ENCODE measurements around the gene CSKMT. TPM values are rescaled to one million over a fixed set of nuclear protein-coding genes. Genes with fewer than 3 reads are reported as not detected.

The CSKMT gene
- total RNA-seq, 1 donor from 2014 or later = 28.7 TPM

DNA sequence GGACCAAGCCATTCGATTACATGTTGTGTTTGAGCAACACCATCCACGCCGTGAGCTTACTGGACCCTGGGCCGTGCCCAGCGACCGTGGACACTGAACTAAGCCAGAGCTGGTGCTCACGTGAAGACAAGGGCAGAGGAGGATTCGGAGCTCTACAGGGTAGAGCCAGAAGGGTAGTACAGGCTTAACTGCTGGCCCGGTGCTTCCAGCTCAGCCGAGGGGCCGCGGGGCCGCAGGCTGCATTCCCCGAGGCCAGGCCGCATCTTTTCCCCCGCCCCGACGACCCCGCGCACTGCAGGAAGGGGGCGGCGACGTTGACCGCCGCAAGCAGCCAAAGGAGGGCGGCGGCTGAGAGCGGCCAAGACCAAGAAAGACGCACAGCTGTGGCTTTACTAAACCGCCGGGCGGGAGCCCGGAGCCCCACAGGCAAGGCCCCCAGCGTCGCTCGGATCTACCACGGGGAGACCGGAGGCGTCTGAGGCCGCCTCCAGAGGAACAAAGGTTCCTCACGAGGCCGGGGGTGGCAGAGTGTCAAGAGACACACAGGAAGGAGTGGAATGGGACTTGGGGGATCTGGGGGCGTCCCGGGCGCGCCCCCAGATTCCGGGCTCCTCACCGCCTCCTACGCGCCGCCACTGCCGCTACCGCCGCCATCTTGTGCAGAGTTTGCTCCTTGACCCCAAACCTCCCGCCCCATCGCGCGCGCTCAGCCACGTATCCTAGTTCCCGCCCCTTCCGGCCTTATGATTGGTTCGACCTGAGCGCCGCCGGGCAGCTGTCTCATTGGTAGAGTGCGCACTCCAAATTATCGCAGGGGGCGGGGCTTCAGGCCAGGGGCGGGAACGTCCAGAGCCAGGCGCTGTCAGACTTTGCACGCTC, 18.9 kb upstream of the CSKMT start, which contains the start of gene GANAB:
GANAB (minus strand) TSS at position 668 of the 879 bp plus-strand sequence; CDS start at position 654, 14 bp downstream.
- peak in 1 of 2 donors; percentile 97 for DNase-seq (ENCODE audit: extremely low spot score in 2 of 2)
- Histone ChIP-seq H3K4me3 (peak within 1 kb of the TSS; percentile 64 to 100), H3K27me3 (no peaks in the 10 kb centered on the region), H3K4me1 (peaks cover 35% of the 10 kb centered on the region), H3K9me3 (no peaks in the 10 kb centered on the region), H3K36me3 (peaks cover 0 to 34% of the 10 kb centered on the region in 2 donors), H3K27ac (peak within 1 kb of the TSS; percentile 92)
- intact Hi-C loops (cut with DNase I) = no loop called here
- TF ChIP-seq CTCF (IDR thresholded peaks at IDR 0.05) (no peak), POLR2A (IDR thresholded peaks at IDR 0.05) (peak in 1 of 2 donors; percentile 77), POLR2AphosphoS5 (IDR thresholded peaks at IDR 0.05; ENCODE audit: insufficient read depth in 1 of 2, low read depth in 1 of 2) (peak; percentile 94)

GRCh38 chr11:62646825-62647608, 18.1 kb upstream of the CSKMT start:
- no peaks in the 10 kb centered on the region for H3K27me3 ChIP-seq
- peaks cover 35% of the 10 kb centered on the region for H3K4me1 ChIP-seq
- peak overlapping the region; percentile 92 for H3K27ac ChIP-seq
- intact Hi-C loops (cut with DNase I) = no loop called here
- H3K36me3 ChIP-seq = peaks cover 0 to 34% of the 10 kb centered on the region in 2 donors
- TF ChIP-seq POLR2A (IDR thresholded peaks at IDR 0.05) (no peak), CTCF (IDR thresholded peaks at IDR 0.05) (no peak), POLR2AphosphoS5 (IDR thresholded peaks at IDR 0.05; ENCODE audit: insufficient read depth in 1 of 2, low read depth in 1 of 2) (no peak)
- DNase-seq (ENCODE audit: extremely low spot score in 2 of 2) = no peak
- peak overlapping the region in 1 of 2 donors; percentile 100 for H3K4me3 ChIP-seq
- no peaks in the 10 kb centered on the region for H3K9me3 ChIP-seq

GRCh38 chr11:62647609-62648005, 17.5 kb upstream of the CSKMT start:
- no peak overlapping the region for H3K27ac ChIP-seq
- H3K4me1 ChIP-seq = peaks cover 41% of the 10 kb centered on the region
- no peak overlapping the region for H3K4me3 ChIP-seq

GRCh38 chr11:62648185-62648966, 16.7 kb upstream of the CSKMT start:
- intact Hi-C loops (cut with DNase I) = no loop called here
- no peak overlapping the region for H3K27ac ChIP-seq
- H3K4me3 ChIP-seq = no peak overlapping the region
- peaks cover 0 to 28% of the 10 kb centered on the region in 2 donors for H3K36me3 ChIP-seq
- H3K27me3 ChIP-seq = no peaks in the 10 kb centered on the region
- TF ChIP-seq CTCF (IDR thresholded peaks at IDR 0.05) (no peak), POLR2AphosphoS5 (IDR thresholded peaks at IDR 0.05; ENCODE audit: insufficient read depth in 1 of 2, low read depth in 1 of 2) (no peak), POLR2A (IDR thresholded peaks at IDR 0.05) (no peak)
- H3K4me1 ChIP-seq = peaks cover 43% of the 10 kb centered on the region
- DNase-seq (ENCODE audit: extremely low spot score in 2 of 2) = no peak
- no peaks in the 10 kb centered on the region for H3K9me3 ChIP-seq

More at GRCh38 chr11:62647609-62648005, 17.5 kb upstream of the CSKMT start:
- DNase-seq (ENCODE audit: extremely low spot score in 2 of 2) = no peak
- Histone ChIP-seq H3K27me3 (no peaks in the 10 kb centered on the region), H3K36me3 (peaks cover 0 to 34% of the 10 kb centered on the region in 2 donors), H3K9me3 (no peaks in the 10 kb centered on the region)
- intact Hi-C loops (cut with DNase I) = no loop called here
- TF ChIP-seq POLR2AphosphoS5 (IDR thresholded peaks at IDR 0.05; ENCODE audit: insufficient read depth in 1 of 2, low read depth in 1 of 2) = no peak
- no peak for TF ChIP-seq POLR2A (IDR thresholded peaks at IDR 0.05)
- no peak for TF ChIP-seq CTCF (IDR thresholded peaks at IDR 0.05)
